IPS-15b (cell line): ENCODE results near the gene TRIP10.
"Not testable (repeated sequence)": the region's sequence is repeated elsewhere in the genome, so short reads cannot be mapped to it uniquely, and the experiment has no call there.

Experiments used
- H3K27me3 ChIP-seq: one replicate; pipeline ENCODE4 v1.6.1; 2013; ENCODE audit warnings: low read length; ENCODE audit not compliant: control insufficient read depth, insufficient read depth
- H3K36me3 ChIP-seq: one replicate; pipeline ENCODE4 v1.6.1; 2013; ENCODE audit warnings: low read length; ENCODE audit not compliant: control insufficient read depth, insufficient read depth
- H3K4me1 ChIP-seq: one replicate; pipeline ENCODE4 v1.6.1; 2013; ENCODE audit warnings: mild to moderate bottlenecking, low read length; ENCODE audit not compliant: control insufficient read depth, insufficient read depth
- H3K4me3 ChIP-seq: one replicate; pipeline ENCODE4 v1.5.1; 2013; ENCODE audit warnings: low read depth, low read length
- H3K9ac ChIP-seq: one replicate; pipeline ENCODE4 v1.6.1; 2013; ENCODE audit warnings: low read depth, mild to moderate bottlenecking, low read length
- H3K9me3 ChIP-seq: one replicate; pipeline ENCODE4 v1.6.1; 2013; ENCODE audit warnings: mild to moderate bottlenecking, low read length; ENCODE audit not compliant: control insufficient read depth, insufficient read depth

Gene TRIP10

GRCh38 chr19:6738787-6739389, 592 bp upstream of the TRIP10 start:
- H3K4me3 ChIP-seq: peak overlapping the region; percentile 65
- H3K9me3 ChIP-seq: no peaks in the 10 kb centered on the region
- H3K36me3 ChIP-seq: peaks cover 10% of the 10 kb centered on the region
- H3K9ac ChIP-seq: peak overlapping the region; percentile 41
- no peaks in the 10 kb centered on the region for H3K27me3 ChIP-seq
- peaks cover 13% of the 10 kb centered on the region for H3K4me1 ChIP-seq

DNA sequence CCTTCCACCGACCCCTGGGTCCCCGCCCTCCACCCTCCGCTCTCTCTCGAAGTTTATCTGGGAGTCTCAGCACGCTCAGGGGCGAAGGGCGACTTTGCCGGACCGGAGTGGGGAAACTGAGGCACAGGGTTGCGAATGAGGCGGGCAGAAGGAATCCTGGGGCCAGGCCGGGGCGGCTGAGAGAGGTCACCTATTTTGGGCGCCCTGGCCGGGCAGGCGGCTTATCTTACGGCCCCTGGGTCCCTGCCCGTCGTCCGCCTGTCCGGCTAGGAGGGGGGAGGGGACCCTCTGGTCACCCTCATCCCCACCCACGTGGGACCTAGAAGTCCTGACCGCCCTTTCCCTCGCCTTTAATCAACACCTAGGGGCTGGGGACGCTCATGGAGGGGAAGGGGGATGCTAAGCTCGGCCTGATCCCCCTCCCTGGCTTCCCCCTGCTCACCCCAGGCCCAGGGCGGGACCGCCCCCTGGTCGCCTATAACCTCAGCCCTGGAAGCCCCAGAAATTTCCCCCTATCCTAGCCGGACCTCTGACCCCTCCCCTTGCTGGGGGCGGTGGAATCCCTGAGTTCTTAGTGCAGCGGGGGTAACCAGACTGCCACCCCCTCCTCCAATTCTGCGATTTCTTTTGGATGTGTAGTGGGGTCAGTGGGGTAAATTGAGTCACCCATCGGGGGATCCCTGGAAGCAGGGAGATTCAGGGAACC, 556 bp downstream of the TRIP10 start:
- Histone ChIP-seq H3K4me3 (peak overlapping the region; percentile 84), H3K36me3 (peaks cover 21% of the 10 kb centered on the region), H3K9me3 (no peaks in the 10 kb centered on the region)

GRCh38 chr19:6740589-6741343, 1.3 kb downstream of the TRIP10 start:
- peak overlapping the region; percentile 84 for H3K4me3 ChIP-seq
- peaks cover 13% of the 10 kb centered on the region for H3K4me1 ChIP-seq
- H3K27me3 ChIP-seq: no peaks in the 10 kb centered on the region
- H3K36me3 ChIP-seq: peaks cover 28% of the 10 kb centered on the region
- H3K9ac ChIP-seq: peak overlapping the region; percentile 73
- H3K9me3 ChIP-seq: no peaks in the 10 kb centered on the region

More for the DNA sequence above, 556 bp downstream of the TRIP10 start:
- H3K9ac ChIP-seq: peak overlapping the region; percentile 73
- H3K27me3 ChIP-seq: no peaks in the 10 kb centered on the region
- peaks cover 13% of the 10 kb centered on the region for H3K4me1 ChIP-seq

DNA sequence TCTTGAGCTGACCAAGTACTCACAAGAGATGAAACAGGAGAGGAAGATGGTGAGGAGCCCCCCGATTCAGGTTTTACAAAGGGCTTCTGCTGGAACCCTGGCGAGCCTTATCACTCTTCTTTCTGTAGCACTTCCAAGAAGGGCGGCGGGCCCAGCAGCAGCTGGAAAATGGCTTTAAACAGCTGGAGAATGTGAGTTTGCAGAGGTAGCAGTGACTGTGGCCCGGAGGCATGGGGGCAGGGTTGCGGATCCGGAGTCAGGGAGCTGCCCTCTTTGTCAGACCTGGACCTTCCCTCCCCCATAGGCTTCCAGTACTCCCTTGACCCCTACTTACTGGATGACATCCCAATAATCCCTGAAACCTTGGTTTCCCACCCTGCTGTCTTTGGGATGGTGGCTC, 3.6 kb downstream of the TRIP10 start:
- H3K36me3 ChIP-seq: peaks cover 40% of the 10 kb centered on the region

DNA sequence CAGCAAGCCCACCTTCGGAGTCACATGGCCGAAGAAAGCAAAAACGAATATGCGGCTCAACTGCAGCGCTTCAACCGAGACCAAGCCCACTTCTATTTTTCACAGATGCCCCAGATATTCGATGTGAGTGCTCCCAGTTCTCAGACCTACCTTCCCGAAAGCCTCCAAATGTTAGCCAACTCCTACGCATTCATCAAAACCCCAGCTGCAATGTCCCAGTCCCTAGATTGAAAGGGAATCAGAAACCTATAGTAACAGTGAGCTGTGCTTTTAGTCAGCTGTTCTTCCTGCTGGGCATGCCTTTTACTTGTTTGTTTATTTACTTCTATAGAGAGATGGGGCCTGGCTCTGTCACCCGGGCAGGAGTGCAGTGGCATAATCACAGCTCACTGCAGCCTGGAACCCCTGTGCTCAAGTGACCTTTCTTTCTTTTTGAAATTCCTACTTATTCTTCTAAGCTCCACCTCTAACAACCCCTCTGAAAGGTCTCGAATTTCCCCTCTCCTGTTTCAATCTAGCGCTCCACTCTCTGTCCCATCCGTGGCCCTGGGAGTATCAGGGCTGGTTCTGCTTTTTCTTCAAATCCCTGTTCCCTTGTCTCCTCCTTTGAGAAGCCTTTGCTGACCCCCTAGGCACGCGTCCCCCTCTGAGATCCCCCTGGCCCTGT, 4.4 kb downstream of the TRIP10 start:
- Histone ChIP-seq H3K36me3 (peaks cover 47% of the 10 kb centered on the region), H3K9ac (no peak overlapping the region), H3K4me3 (no peak overlapping the region), H3K27me3 (no peaks in the 10 kb centered on the region), H3K4me1 (peaks cover 8% of the 10 kb centered on the region), H3K9me3 (no peaks in the 10 kb centered on the region)

More for the DNA sequence above, 3.6 kb downstream of the TRIP10 start:
- no peaks in the 10 kb centered on the region for H3K27me3 ChIP-seq
- H3K4me1 ChIP-seq: peaks cover 11% of the 10 kb centered on the region
- H3K9ac ChIP-seq: no peak overlapping the region
- H3K9me3 ChIP-seq: no peaks in the 10 kb centered on the region
- H3K4me3 ChIP-seq: no peak overlapping the region

DNA sequence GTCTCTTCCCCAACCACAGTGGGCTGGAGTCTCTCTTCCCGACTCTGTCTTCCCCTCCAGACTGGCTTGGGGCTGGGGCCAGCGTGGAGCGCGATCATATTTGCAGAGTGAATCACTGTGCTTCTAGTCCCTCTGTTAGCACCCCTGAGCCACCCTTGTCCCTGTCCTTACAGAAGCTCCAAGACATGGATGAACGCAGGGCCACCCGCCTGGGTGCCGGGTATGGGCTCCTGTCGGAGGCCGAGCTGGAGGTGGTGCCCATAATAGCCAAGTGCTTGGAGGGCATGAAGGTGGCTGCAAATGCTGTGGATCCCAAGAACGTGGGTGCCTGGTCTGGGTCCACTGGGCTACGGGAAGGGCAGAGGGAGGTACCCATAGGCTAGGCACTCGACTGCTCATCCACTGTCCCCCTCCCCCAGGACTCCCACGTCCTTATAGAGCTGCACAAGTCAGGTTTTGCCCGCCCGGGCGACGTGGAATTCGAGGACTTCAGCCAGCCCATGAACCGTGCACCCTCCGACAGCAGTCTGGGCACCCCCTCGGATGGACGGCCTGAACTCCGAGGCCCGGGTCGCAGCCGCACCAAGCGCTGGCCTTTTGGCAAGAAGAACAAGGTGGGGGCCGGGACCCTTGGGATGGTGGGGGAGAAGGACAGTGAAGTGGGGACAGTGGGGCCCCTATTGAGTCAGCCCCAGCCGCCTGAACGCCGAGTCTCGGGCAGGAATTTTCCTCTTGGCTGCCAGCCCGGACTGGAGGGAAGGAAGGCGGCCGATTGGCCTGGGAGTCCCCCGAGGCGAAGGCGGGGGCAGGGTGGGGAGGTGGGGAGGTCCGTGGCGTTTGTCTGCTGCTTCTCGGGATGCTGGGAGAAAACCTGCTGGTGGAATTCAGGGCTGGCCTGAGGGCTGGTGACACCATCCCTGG, 5.2 kb downstream of the TRIP10 start:
- no peaks in the 10 kb centered on the region for H3K9me3 ChIP-seq
- peaks cover 55% of the 10 kb centered on the region for H3K36me3 ChIP-seq
- no peak overlapping the region for H3K9ac ChIP-seq
- H3K27me3 ChIP-seq: no peaks in the 10 kb centered on the region
- peaks cover 8% of the 10 kb centered on the region for H3K4me1 ChIP-seq
- no peak overlapping the region for H3K4me3 ChIP-seq

- Histone ChIP-seq H3K36me3 (peaks cover 67% of the 10 kb centered on the region), H3K4me3 (no peak overlapping the region), H3K9me3 (no peaks in the 10 kb centered on the region), H3K27me3 (no peaks in the 10 kb centered on the region), H3K9ac (no peak overlapping the region), H3K4me1 (peaks cover 8% of the 10 kb centered on the region)
Measured at GRCh38 chr19:6745965-6746364, 6.5 kb downstream of the TRIP10 start.

DNA sequence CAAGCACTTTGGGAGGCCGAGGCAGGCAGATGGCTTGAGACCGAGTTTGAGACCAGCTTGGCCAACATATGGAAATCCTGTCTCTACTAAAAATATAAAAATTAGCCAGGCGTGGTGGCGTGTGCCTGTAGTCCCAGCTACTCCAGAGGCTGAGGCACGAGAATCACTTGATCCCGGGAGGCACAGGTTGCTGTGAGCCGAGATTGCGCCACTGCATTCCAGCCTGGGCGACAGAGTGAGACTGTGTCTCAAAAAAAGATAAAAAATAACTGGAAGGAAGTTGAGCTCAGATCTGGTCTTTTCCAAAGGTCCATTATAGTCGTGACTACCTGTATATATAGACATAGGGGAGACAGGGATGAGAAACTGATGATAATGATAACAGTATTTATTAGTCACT, 9.1 kb downstream of the TRIP10 start:
- H3K27me3 ChIP-seq, H3K4me3 ChIP-seq, H3K4me1 ChIP-seq, H3K9ac ChIP-seq, H3K9me3 ChIP-seq: not testable (repeated sequence)
- peaks cover 70% of the 10 kb centered on the region for H3K36me3 ChIP-seq

DNA sequence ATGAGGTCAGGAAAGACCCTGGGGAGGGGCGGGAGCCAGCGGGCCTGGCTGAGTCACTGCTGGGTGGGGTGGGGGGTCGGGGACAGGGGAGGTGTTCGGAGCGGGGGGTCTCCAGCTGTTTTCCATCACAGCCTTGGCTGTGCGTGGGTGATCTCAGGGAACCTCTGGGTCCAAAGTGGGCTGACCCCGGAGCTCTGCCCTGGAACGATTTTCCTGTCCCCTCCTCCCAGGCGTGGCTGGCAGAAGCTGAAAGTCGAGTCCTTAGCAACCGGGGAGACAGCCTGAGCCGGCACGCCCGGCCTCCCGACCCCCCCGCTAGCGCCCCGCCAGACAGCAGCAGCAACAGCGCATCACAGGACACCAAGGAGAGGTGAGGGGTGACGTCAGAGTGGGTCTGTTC, 10.6 kb downstream of the TRIP10 start:
- Histone ChIP-seq H3K4me3 (no peak overlapping the region), H3K9me3 (no peaks in the 10 kb centered on the region), H3K4me1 (peaks cover 5% of the 10 kb centered on the region), H3K9ac (no peak overlapping the region), H3K27me3 (no peaks in the 10 kb centered on the region), H3K36me3 (peaks cover 61% of the 10 kb centered on the region)

GRCh38 chr19:6751189-6751588, 11.7 kb downstream of the TRIP10 start:
- H3K27me3 ChIP-seq: no peaks in the 10 kb centered on the region
- peaks cover 54% of the 10 kb centered on the region for H3K36me3 ChIP-seq
- no peak overlapping the region for H3K4me3 ChIP-seq
- H3K9me3 ChIP-seq: no peaks in the 10 kb centered on the region
- peaks cover 5% of the 10 kb centered on the region for H3K4me1 ChIP-seq
- H3K9ac ChIP-seq: no peak overlapping the region
